ENCODE results near the gene GPRC5D. TPM values are rescaled to one million over a fixed set of nuclear protein-coding genes. Genes with fewer than 3 reads are reported as not detected.

Gene GPRC5D
- polyA plus RNA-seq, 1 of the 3 experiments (the other 2 are of a cell fraction), result not detected

- no peaks in the 10 kb centered on the region for H4K20me1 ChIP-seq (ENCODE audit: insufficient read depth)
- H2AFZ ChIP-seq (ENCODE audit: low read depth), result no peak overlapping the region
- H3K9me3 ChIP-seq, result no peaks in the 10 kb centered on the region
- CTCF ChIA-PET, result interaction anchor here (1.2 kb wide), 1 partner anchor 261 kb away, joined by 5 read pairs; no protein-coding TSS in a partner anchor
- H3F3A ChIP-seq (replicated peaks; ENCODE audit: insufficient read depth), result no peaks in the 10 kb centered on the region
- DNase-seq, result no peak
- no peaks in the 10 kb centered on the region for H3K36me3 ChIP-seq (replicated peaks in 1 of 2; ENCODE audit: control insufficient read depth in 1 of 2, insufficient read depth in 2 of 2, low read length in 1 of 2)
- no peak overlapping the region for H3K27ac ChIP-seq (ENCODE audit: low read depth in 2 of 2, low read length in 1 of 2)
- POLR2A ChIA-PET, result no interaction called here
- no peaks in the 10 kb centered on the region for H3K9me2 ChIP-seq
- no peak overlapping the region for H3K4me2 ChIP-seq
- 58% methylated on average over 1 of the region's 1 CpG for WGBS (ENCODE audit: low lambda C conversion rate)
- no peaks in the 10 kb centered on the region for H3K79me2 ChIP-seq (ENCODE audit: insufficient read depth)
- H3K4me1 ChIP-seq (ENCODE audit: control insufficient read depth in 1 of 2, insufficient read depth in 2 of 2, low read depth in 1 of 2, low read length in 1 of 2), result no peaks in the 10 kb centered on the region
- H3K9ac ChIP-seq, result no peak overlapping the region
- no peaks in the 10 kb centered on the region for H3K27me3 ChIP-seq (ENCODE audit: insufficient read depth)
- TF ChIP-seq MXI1 (IDR thresholded peaks at IDR 0.05; ENCODE audit: low read depth, low read length) (no peak), NFIC (IDR thresholded peaks at IDR 0.05; ENCODE audit: borderline replicate concordance) (no peak), IRF3 (IDR thresholded peaks at IDR 0.05; ENCODE audit: low read depth, low read length) (no peak), FOSL2 (IDR thresholded peaks at IDR 0.05; ENCODE audit: borderline replicate concordance, low read depth) (no peak), ELF1 (IDR thresholded peaks at IDR 0.05) (no peak)
- TF ChIP-seq, protein P1, sequence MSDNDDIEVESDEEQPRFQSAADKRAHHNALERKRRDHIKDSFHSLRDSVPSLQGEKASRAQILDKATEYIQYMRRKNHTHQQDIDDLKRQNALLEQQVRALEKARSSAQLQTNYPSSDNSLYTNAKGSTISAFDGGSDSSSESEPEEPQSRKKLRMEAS (IDR thresholded peaks at IDR 0.05; ENCODE audit: low read depth), result no peak
- no peak overlapping the region for H3K4me3 ChIP-seq (ENCODE audit: low read depth in 2 of 2, low read length in 1 of 2)
Observed at GRCh38 chr12:12951504-12951903, 466 bp downstream of the GPRC5D start.

DNA sequence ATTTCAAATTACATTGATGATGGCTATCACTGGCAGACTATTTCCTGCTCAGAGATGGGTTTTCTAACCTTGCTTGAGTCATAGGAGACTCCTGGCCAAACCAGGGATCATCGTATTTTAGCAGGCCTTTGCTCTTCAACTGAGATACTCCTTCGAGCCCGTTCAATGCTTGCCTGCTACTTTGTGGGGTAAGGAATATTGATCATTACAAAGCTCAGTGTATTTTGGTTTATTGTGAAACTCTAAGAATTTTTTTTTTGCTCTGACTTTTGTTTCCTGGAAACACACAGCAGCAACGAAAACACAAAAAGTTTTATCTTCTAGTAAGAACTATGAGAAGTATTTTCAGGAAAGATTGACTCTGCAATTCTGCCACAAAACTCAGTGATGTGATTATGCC, 4.1 kb downstream of the GPRC5D start:
- Histone ChIP-seq H3K9ac (no peak overlapping the region), H3K4me3 (ENCODE audit: low read depth in 2 of 2, low read length in 1 of 2) (no peak overlapping the region), H3F3A (replicated peaks; ENCODE audit: insufficient read depth) (no peaks in the 10 kb centered on the region), H3K27me3 (ENCODE audit: insufficient read depth) (no peaks in the 10 kb centered on the region), H3K36me3 (replicated peaks in 1 of 2; ENCODE audit: control insufficient read depth in 1 of 2, insufficient read depth in 2 of 2, low read length in 1 of 2) (no peaks in the 10 kb centered on the region), H3K9me2 (no peaks in the 10 kb centered on the region), H3K9me3 (no peaks in the 10 kb centered on the region), H3K79me2 (ENCODE audit: insufficient read depth) (no peaks in the 10 kb centered on the region), H3K4me2 (no peak overlapping the region), H3K27ac (ENCODE audit: low read depth in 2 of 2, low read length in 1 of 2) (no peak overlapping the region), H4K20me1 (ENCODE audit: insufficient read depth) (no peaks in the 10 kb centered on the region), H2AFZ (ENCODE audit: low read depth) (no peak overlapping the region), H3K4me1 (ENCODE audit: control insufficient read depth in 1 of 2, insufficient read depth in 2 of 2, low read depth in 1 of 2, low read length in 1 of 2) (no peaks in the 10 kb centered on the region)
- 92% methylated on average over 4 of the region's 4 CpGs for WGBS (ENCODE audit: low lambda C conversion rate)
- ChIA-PET CTCF (interaction anchor here (0.7 kb wide), 1 partner anchor 1238 kb away, joined by 3 read pairs; no protein-coding TSS in a partner anchor), POLR2A (no interaction called here)
- DNase-seq, result no peak
- TF ChIP-seq, protein P2, sequence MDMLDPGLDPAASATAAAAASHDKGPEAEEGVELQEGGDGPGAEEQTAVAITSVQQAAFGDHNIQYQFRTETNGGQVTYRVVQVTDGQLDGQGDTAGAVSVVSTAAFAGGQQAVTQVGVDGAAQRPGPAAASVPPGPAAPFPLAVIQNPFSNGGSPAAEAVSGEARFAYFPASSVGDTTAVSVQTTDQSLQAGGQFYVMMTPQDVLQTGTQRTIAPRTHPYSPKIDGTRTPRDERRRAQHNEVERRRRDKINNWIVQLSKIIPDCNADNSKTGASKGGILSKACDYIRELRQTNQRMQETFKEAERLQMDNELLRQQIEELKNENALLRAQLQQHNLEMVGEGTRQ (IDR thresholded peaks at IDR 0.05; ENCODE audit: borderline replicate concordance, low read depth, low read length), result no peak
- TF ChIP-seq, protein P3, sequence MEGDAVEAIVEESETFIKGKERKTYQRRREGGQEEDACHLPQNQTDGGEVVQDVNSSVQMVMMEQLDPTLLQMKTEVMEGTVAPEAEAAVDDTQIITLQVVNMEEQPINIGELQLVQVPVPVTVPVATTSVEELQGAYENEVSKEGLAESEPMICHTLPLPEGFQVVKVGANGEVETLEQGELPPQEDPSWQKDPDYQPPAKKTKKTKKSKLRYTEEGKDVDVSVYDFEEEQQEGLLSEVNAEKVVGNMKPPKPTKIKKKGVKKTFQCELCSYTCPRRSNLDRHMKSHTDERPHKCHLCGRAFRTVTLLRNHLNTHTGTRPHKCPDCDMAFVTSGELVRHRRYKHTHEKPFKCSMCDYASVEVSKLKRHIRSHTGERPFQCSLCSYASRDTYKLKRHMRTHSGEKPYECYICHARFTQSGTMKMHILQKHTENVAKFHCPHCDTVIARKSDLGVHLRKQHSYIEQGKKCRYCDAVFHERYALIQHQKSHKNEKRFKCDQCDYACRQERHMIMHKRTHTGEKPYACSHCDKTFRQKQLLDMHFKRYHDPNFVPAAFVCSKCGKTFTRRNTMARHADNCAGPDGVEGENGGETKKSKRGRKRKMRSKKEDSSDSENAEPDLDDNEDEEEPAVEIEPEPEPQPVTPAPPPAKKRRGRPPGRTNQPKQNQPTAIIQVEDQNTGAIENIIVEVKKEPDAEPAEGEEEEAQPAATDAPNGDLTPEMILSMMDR (IDR thresholded peaks at IDR 0.05), result no peak
- no peak for TF ChIP-seq POLR2AphosphoS5 (IDR thresholded peaks at IDR 0.05; ENCODE audit: low read depth, low read length)
- no peak for TF ChIP-seq FOSL2 (IDR thresholded peaks at IDR 0.05; ENCODE audit: borderline replicate concordance, low read depth)
- TF ChIP-seq REST (IDR thresholded peaks at IDR 0.05; ENCODE audit: low read depth, low read length), result no peak
- TF ChIP-seq SIN3A (IDR thresholded peaks at IDR 0.05; ENCODE audit: borderline replicate concordance, low read depth, low read length), result no peak
- no peak for TF ChIP-seq RXRA (IDR thresholded peaks at IDR 0.05; ENCODE audit: borderline replicate concordance, low read depth)
- TF ChIP-seq CHD2 (IDR thresholded peaks at IDR 0.05; ENCODE audit: low read length, partially characterized antibody), result no peak
- TF ChIP-seq GATA2 (CRISPR knock-in tag; IDR thresholded peaks at IDR 0.05), result no peak
- TF ChIP-seq RCOR1 (IDR thresholded peaks at IDR 0.05; ENCODE audit: low read length), result no peak
- no peak for TF ChIP-seq ELF1 (IDR thresholded peaks at IDR 0.05)
- TF ChIP-seq, protein P1 (IDR thresholded peaks at IDR 0.05; ENCODE audit: low read depth), result no peak
- TF ChIP-seq, protein P4, sequence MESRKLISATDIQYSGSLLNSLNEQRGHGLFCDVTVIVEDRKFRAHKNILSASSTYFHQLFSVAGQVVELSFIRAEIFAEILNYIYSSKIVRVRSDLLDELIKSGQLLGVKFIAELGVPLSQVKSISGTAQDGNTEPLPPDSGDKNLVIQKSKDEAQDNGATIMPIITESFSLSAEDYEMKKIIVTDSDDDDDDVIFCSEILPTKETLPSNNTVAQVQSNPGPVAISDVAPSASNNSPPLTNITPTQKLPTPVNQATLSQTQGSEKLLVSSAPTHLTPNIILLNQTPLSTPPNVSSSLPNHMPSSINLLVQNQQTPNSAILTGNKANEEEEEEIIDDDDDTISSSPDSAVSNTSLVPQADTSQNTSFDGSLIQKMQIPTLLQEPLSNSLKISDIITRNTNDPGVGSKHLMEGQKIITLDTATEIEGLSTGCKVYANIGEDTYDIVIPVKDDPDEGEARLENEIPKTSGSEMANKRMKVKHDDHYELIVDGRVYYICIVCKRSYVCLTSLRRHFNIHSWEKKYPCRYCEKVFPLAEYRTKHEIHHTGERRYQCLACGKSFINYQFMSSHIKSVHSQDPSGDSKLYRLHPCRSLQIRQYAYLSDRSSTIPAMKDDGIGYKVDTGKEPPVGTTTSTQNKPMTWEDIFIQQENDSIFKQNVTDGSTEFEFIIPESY (IDR thresholded peaks at IDR 0.05; ENCODE audit: borderline replicate concordance, low read depth), result no peak

All from SK-N-SH (cell line).